DOHH2 (cell line): ENCODE results near the gene YEATS4.

Experiments
- H3F3A ChIP-seq: fragments of 200-600 bp; sonication (generic), shearing (Covaris generic); 2 replicates; pipeline ENCODE4 v1.6.0; 2016; ENCODE audit warnings: antibody characterized with exemption, mild to moderate bottlenecking; ENCODE audit not compliant: control insufficient read depth, insufficient read depth
- H3K27ac ChIP-seq: fragments of 200-600 bp; sonication (generic); 2 replicates; pipeline ENCODE4 v1.5.1; 2014; ENCODE audit warnings: low read depth, mild to moderate bottlenecking, low read length, moderate library complexity
- H3K27me3 ChIP-seq: fragments of 200-600 bp; sonication (generic); 2 replicates; pipeline ENCODE4 v1.6.1; 2014; ENCODE audit warnings: mild to moderate bottlenecking, low read length, mixed read lengths; ENCODE audit not compliant: control insufficient read depth
- H3K36me3 ChIP-seq: fragments of 200-600 bp; sonication (generic); 2 replicates; pipeline ENCODE4 v1.6.1; 2014; ENCODE audit warnings: mild to moderate bottlenecking, low read length, moderate library complexity, mixed read lengths; ENCODE audit not compliant: control insufficient read depth
- H3K4me1 ChIP-seq: fragments of 200-600 bp; sonication (generic); 2 replicates; pipeline ENCODE4 v1.6.1; 2014; ENCODE audit warnings: mild to moderate bottlenecking, low read length, mixed read lengths; ENCODE audit not compliant: control insufficient read depth
- H3K4me2 ChIP-seq: fragments of 200-600 bp; sonication (generic); 2 replicates; pipeline ENCODE4 v1.6.0; 2014; ENCODE audit warnings: mild to moderate bottlenecking, low read length, moderate library complexity
- H3K4me3 ChIP-seq: fragments of 200-600 bp; sonication (generic); 2 replicates; pipeline ENCODE4 v1.5.1; 2014; ENCODE audit warnings: mild to moderate bottlenecking, low read length, mixed read lengths
- H3K79me2 ChIP-seq: fragments of 200-600 bp; sonication (generic); 2 replicates; pipeline ENCODE4 v1.6.1; 2014; ENCODE audit warnings: mild to moderate bottlenecking, low read length, mixed read lengths; ENCODE audit not compliant: control insufficient read depth
- H3K9me2 ChIP-seq: fragments of 200-600 bp; sonication (generic); replicated peaks from 2 replicates; pipeline ENCODE4 v1.6.1; 2014; ENCODE audit warnings: mild to moderate bottlenecking, low read length, mixed read lengths; ENCODE audit not compliant: control insufficient read depth
- H3K9me3 ChIP-seq: fragments of 200-600 bp; sonication (generic); 2 replicates; pipeline ENCODE4 v1.6.1; 2014; ENCODE audit warnings: antibody characterized with exemption, low read length, mixed read lengths; ENCODE audit not compliant: control insufficient read depth, insufficient read depth
- H4K20me1 ChIP-seq: fragments of 200-600 bp; sonication (generic); 2 replicates; pipeline ENCODE4 v1.6.0; 2014; ENCODE audit warnings: low read depth, mild to moderate bottlenecking, antibody characterized with exemption, low read length, moderate library complexity; ENCODE audit not compliant: control insufficient read depth, insufficient read depth
- CTCF ChIP-seq: fragments of 200-600 bp; sonication (generic); IDR thresholded peaks from one replicate; pipeline ENCODE4 v1.5.1; 2014; ENCODE audit warnings: antibody characterized with exemption, mild to moderate bottlenecking, low read depth, low read length; ENCODE audit not compliant: poor library complexity, severe bottlenecking
- EZH2phosphoT487 ChIP-seq: fragments of 200-600 bp; sonication (generic); IDR thresholded peaks from 2 replicates; pipeline ENCODE4 v1.6.1; 2017; ENCODE audit warnings: borderline replicate concordance, mild to moderate bottlenecking, antibody characterized with exemption, low read length, moderate library complexity, mixed read lengths

YEATS4 gene

GRCh38 chr12:69421548-69421947 is 62.0 kb downstream of the YEATS4 start:
- H3K4me1 ChIP-seq = no peaks in the 10 kb centered on the region
- no peaks in the 10 kb centered on the region for H3F3A ChIP-seq
- no peaks in the 10 kb centered on the region for H3K27me3 ChIP-seq
- no peaks in the 10 kb centered on the region for H3K79me2 ChIP-seq
- no peak overlapping the region for H3K4me2 ChIP-seq
- no peaks in the 10 kb centered on the region for H3K36me3 ChIP-seq
- no peak overlapping the region for H3K4me3 ChIP-seq
- no peaks in the 10 kb centered on the region for H4K20me1 ChIP-seq
- no peaks in the 10 kb centered on the region for H3K9me2 ChIP-seq
- no peak overlapping the region for H3K27ac ChIP-seq
- no peaks in the 10 kb centered on the region for H3K9me3 ChIP-seq
- TF ChIP-seq CTCF = no peak
- TF ChIP-seq EZH2phosphoT487 = no peak

GRCh38 chr12:69423037-69423905 is 63.7 kb downstream of the YEATS4 start:
- no peak for TF ChIP-seq EZH2phosphoT487
- no peak for TF ChIP-seq CTCF

GRCh38 chr12:69425417-69425816 is 65.9 kb downstream of the YEATS4 start:
- Histone ChIP-seq H3K36me3 (no peaks in the 10 kb centered on the region), H3K27ac (no peak overlapping the region), H3K27me3 (no peaks in the 10 kb centered on the region), H3K4me2 (no peak overlapping the region), H3K79me2 (no peaks in the 10 kb centered on the region), H3K9me3 (no peaks in the 10 kb centered on the region), H3K9me2 (no peaks in the 10 kb centered on the region), H3K4me1 (no peaks in the 10 kb centered on the region), H3F3A (no peaks in the 10 kb centered on the region), H4K20me1 (no peaks in the 10 kb centered on the region), H3K4me3 (no peak overlapping the region)
- TF ChIP-seq EZH2phosphoT487 (no peak), CTCF (no peak)

More at GRCh38 chr12:69423037-69423905, 63.7 kb downstream of the YEATS4 start:
- Histone ChIP-seq H3K9me3 (no peaks in the 10 kb centered on the region), H3K36me3 (no peaks in the 10 kb centered on the region), H3K4me3 (no peak overlapping the region), H3K4me2 (no peak overlapping the region), H3F3A (no peaks in the 10 kb centered on the region), H4K20me1 (no peaks in the 10 kb centered on the region), H3K27me3 (no peaks in the 10 kb centered on the region), H3K9me2 (no peaks in the 10 kb centered on the region), H3K4me1 (no peaks in the 10 kb centered on the region), H3K27ac (no peak overlapping the region), H3K79me2 (no peaks in the 10 kb centered on the region)
